Measurements from ENCODE around the gene SLC34A3. TPM values are rescaled to one million over a fixed set of nuclear protein-coding genes. Genes with fewer than 3 reads are reported as not detected.

SLC34A3 gene
- total RNA-seq, 1 donor from 2014 or later = not detected

GRCh38 chr9:137217276-137218211, 13.2 kb upstream of the SLC34A3 start:
- no peak overlapping the region for H3K4me3 Mint-ChIP-seq
- POLR2A ChIA-PET = interaction anchor here (1.0 to 2.1 kb wide), 2 partner anchors 11 to 17 kb away, joined by 3 to 7 read pairs; partner anchors contain the start of gene TPRN
- intact Hi-C loops (cut with micrococcal nuclease) = no loop called here

GRCh38 chr9:137218212-137218753, 12.4 kb upstream of the SLC34A3 start:
- peaks cover 4% of the 10 kb centered on the region for H3K36me3 Mint-ChIP-seq (ENCODE audit: low read depth)
- no peak overlapping the region for H3K27ac Mint-ChIP-seq
- H3K4me3 Mint-ChIP-seq = no peak overlapping the region
- intact Hi-C loops (cut with micrococcal nuclease) = no loop called here
- no peak for TF ChIP-seq CTCF (IDR thresholded peaks at IDR 0.05)
- ChIA-PET POLR2A (no interaction called here), CTCF (no interaction called here)
- DNase-seq = no peak
- H3K9me3 Mint-ChIP-seq = no peaks in the 10 kb centered on the region
- H3K27me3 Mint-ChIP-seq = no peaks in the 10 kb centered on the region
- peaks cover 7% of the 10 kb centered on the region for H3K4me1 Mint-ChIP-seq
- ATAC-seq (ENCODE audit: low read depth) = no peak

More at GRCh38 chr9:137217276-137218211, 13.2 kb upstream of the SLC34A3 start:
- CTCF ChIA-PET = no interaction called here
- Mint-ChIP-seq H3K36me3 (ENCODE audit: low read depth) (peaks cover 6% of the 10 kb centered on the region), H3K4me1 (peaks cover 2% of the 10 kb centered on the region), H3K9me3 (no peaks in the 10 kb centered on the region), H3K27ac (no peak overlapping the region), H3K27me3 (no peaks in the 10 kb centered on the region)
- no peak for DNase-seq
- no peak for TF ChIP-seq CTCF (IDR thresholded peaks at IDR 0.05)
- no peak for ATAC-seq (ENCODE audit: low read depth)

- POLR2A ChIA-PET = interaction anchor here (0.6 to 1.6 kb wide), 6 partner anchors 18 to 444 kb away, joined by 3 to 13 read pairs (median 4); partner anchors contain the start of gene TPRN
Observed at GRCh38 chr9:137218754-137219271, 11.9 kb upstream of the SLC34A3 start.

DNA sequence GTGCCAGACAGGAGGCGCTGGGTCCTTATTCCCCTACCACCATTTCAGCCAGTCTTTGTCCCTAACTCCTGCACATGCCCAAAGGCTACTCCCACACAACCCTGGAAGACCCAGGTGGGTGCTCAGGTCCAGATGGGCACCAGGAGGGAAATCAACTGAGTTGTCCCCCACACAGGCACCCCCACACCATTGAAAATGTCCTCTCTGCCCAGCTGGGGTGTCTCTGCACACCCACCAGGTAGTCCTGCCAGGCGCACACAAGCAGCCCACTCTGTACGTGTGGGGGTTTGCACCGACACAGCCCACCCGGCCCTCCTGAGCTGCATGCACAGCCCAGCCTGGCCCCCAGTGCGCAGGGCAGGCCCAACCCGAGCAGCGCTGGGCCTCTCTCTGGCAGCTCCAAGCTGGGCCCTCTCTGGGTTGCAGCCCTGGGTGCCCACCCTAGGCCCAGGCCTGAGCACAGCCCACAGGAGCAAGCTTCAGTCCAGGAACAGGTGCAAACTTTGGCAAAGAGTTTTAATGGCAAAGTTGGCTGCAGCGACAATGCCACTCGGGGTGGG, 10.9 kb upstream of the SLC34A3 start:
- ATAC-seq (ENCODE audit: low read depth) (no peak), DNase-seq (no peak)
- peaks cover 4% of the 10 kb centered on the region for H3K36me3 Mint-ChIP-seq (ENCODE audit: low read depth)
- no peak for TF ChIP-seq CTCF (IDR thresholded peaks at IDR 0.05)
- intact Hi-C loops (cut with micrococcal nuclease) = loop anchor here (10.0 kb wide), 2 partner anchors 275 to 335 kb away; partner anchors contain the start of genes C8G, FBXW5 and TRAF2
- H3K9me3 Mint-ChIP-seq = no peaks in the 10 kb centered on the region
- H3K4me3 Mint-ChIP-seq = no peak overlapping the region
- no peak overlapping the region for H3K27ac Mint-ChIP-seq
- POLR2A ChIA-PET = interaction anchor here (0.7 to 1.6 kb wide), 3 partner anchors 15 to 102 kb away, joined by 3 to 4 read pairs (median 3); partner anchors contain the start of gene TPRN
- peaks cover 11% of the 10 kb centered on the region for H3K4me1 Mint-ChIP-seq
- no peaks in the 10 kb centered on the region for H3K27me3 Mint-ChIP-seq
- CTCF ChIA-PET = no interaction called here

More at GRCh38 chr9:137218754-137219271, 11.9 kb upstream of the SLC34A3 start:
- H3K4me1 Mint-ChIP-seq = peaks cover 7% of the 10 kb centered on the region
- CTCF ChIA-PET = no interaction called here
- no peak for DNase-seq
- TF ChIP-seq CTCF (IDR thresholded peaks at IDR 0.05) = no peak
- H3K9me3 Mint-ChIP-seq = no peaks in the 10 kb centered on the region
- no peak overlapping the region for H3K27ac Mint-ChIP-seq
- H3K4me3 Mint-ChIP-seq = no peak overlapping the region
- peaks cover 4% of the 10 kb centered on the region for H3K36me3 Mint-ChIP-seq (ENCODE audit: low read depth)
- intact Hi-C loops (cut with micrococcal nuclease) = no loop called here
- no peak for ATAC-seq (ENCODE audit: low read depth)
- H3K27me3 Mint-ChIP-seq = no peaks in the 10 kb centered on the region

Data from activated B cell treated with CpG ODN at 0.5 μM for 24 hours (primary cell).